DND-41 (cell line): Measurements from ENCODE around the gene VWA1.

Experiments
- ATAC-seq: fragments of 200-7000 bp; cut with Tn5 transposase; 3 replicates; pipeline ENCODE4 v1.9.1; 2021; ENCODE audit warnings: low read depth; ENCODE audit not compliant: insufficient read depth
- DNase-seq: peaks from one replicate; pipeline ENCODE4 v3.0.0-alpha.2; 2020
- H2AFZ ChIP-seq: 2 replicates; pipeline ENCODE4 v1.6.0; 2012; ENCODE audit warnings: low read depth, low read length
- H3K27ac ChIP-seq: 2 replicates; pipeline ENCODE4 v1.5.1; 2012; ENCODE audit warnings: low read length, inconsistent platforms
- H3K27me3 ChIP-seq: fragments of 200-600 bp; sonication (generic); 2 replicates; pipeline ENCODE4 v1.6.0; 2012; ENCODE audit warnings: low read length, mild to moderate bottlenecking, inconsistent platforms; ENCODE audit not compliant: insufficient read depth, poor library complexity
- H3K36me3 ChIP-seq: 2 replicates; pipeline ENCODE4 v1.5.1; 2012; ENCODE audit warnings: low read length, inconsistent platforms; ENCODE audit not compliant: insufficient read depth
- H3K4me1 ChIP-seq: 2 replicates; pipeline ENCODE4 v1.5.1; 2012; ENCODE audit warnings: mild to moderate bottlenecking, low read length; ENCODE audit not compliant: insufficient read depth
- H3K4me2 ChIP-seq: 2 replicates; pipeline ENCODE4 v1.6.0; 2012; ENCODE audit warnings: mild to moderate bottlenecking, moderate library complexity, low read length, inconsistent platforms; ENCODE audit not compliant: insufficient read depth
- H3K4me3 ChIP-seq, 2 experiments: fragments of 200-600 bp in 1 of 2; shearing (Covaris generic) in 1 of 2; 2 replicates each; pipeline ENCODE4 v1.5.1; 2012 to 2016; ENCODE audit warnings: inconsistent platforms in 2 of 2, low read length in 2 of 2, mild to moderate bottlenecking in 2 of 2, low read depth in 1 of 2, moderate library complexity in 1 of 2
- H3K79me2 ChIP-seq: 2 replicates; pipeline ENCODE4 v1.6.0; 2012; ENCODE audit warnings: low read length, inconsistent platforms; ENCODE audit not compliant: insufficient read depth
- H3K9ac ChIP-seq: 2 replicates; pipeline ENCODE4 v1.6.0; 2012; ENCODE audit warnings: low read depth, mild to moderate bottlenecking, inconsistent platforms, low read length, moderate library complexity
- H3K9me3 ChIP-seq: 2 replicates; pipeline ENCODE4 v1.5.1; 2012; ENCODE audit warnings: low read length, moderate library complexity, mild to moderate bottlenecking, inconsistent platforms; ENCODE audit not compliant: insufficient read depth, severe bottlenecking
- H4K20me1 ChIP-seq: 2 replicates; pipeline ENCODE4 v1.6.0; 2012; ENCODE audit warnings: low read length; ENCODE audit not compliant: insufficient read depth
- EZH2 ChIP-seq: IDR thresholded peaks from 3 replicates; pipeline ENCODE4 v1.6.1; 2012; ENCODE audit warnings: borderline replicate concordance, low read depth, mild to moderate bottlenecking, moderate library complexity, low read length, inconsistent platforms; ENCODE audit not compliant: severe bottlenecking
- TF ChIP-seq, protein P1 (sequence below): IDR thresholded peaks from 2 replicates; pipeline ENCODE4 v1.5.1; 2012; ENCODE audit warnings: borderline replicate concordance, low read length, moderate library complexity, mild to moderate bottlenecking; ENCODE audit not compliant: poor library complexity, severe bottlenecking; ENCODE audit errors: extremely low read depth

Gene VWA1

DNA sequence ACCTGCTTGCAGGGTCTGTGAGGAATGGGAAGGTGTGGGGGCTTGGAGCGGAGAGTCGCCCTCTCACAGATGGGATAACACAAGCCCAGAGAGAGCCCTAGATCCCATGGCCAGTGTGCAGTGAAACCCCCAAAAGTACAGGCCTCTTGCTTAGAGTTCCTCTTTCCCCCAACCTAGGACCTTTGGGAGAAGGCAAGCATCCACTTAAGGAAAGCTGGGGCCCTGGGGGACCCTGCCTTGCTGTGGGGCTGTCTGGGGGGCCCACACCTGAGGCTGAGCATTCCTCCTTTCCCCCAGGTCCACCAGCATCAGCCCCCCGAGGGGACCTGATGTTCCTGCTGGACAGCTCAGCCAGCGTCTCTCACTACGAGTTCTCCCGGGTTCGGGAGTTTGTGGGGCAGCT is 1.1 kb downstream of the VWA1 start:
- Histone ChIP-seq H3K9ac (no peak overlapping the region), H2AFZ (no peak overlapping the region), H3K36me3 (no peaks in the 10 kb centered on the region), H3K4me3 (no peak overlapping the region), H3K4me1 (no peaks in the 10 kb centered on the region), H3K4me2 (no peak overlapping the region), H3K9me3 (no peaks in the 10 kb centered on the region), H3K27ac (no peak overlapping the region), H3K79me2 (no peaks in the 10 kb centered on the region), H3K27me3 (no peaks in the 10 kb centered on the region), H4K20me1 (no peaks in the 10 kb centered on the region)
- TF ChIP-seq, protein P1, sequence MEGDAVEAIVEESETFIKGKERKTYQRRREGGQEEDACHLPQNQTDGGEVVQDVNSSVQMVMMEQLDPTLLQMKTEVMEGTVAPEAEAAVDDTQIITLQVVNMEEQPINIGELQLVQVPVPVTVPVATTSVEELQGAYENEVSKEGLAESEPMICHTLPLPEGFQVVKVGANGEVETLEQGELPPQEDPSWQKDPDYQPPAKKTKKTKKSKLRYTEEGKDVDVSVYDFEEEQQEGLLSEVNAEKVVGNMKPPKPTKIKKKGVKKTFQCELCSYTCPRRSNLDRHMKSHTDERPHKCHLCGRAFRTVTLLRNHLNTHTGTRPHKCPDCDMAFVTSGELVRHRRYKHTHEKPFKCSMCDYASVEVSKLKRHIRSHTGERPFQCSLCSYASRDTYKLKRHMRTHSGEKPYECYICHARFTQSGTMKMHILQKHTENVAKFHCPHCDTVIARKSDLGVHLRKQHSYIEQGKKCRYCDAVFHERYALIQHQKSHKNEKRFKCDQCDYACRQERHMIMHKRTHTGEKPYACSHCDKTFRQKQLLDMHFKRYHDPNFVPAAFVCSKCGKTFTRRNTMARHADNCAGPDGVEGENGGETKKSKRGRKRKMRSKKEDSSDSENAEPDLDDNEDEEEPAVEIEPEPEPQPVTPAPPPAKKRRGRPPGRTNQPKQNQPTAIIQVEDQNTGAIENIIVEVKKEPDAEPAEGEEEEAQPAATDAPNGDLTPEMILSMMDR = no peak
- no peak for TF ChIP-seq EZH2
- no peak for ATAC-seq
- DNase-seq = no peak

GRCh38 chr1:1437033-1437903 is 1.8 kb downstream of the VWA1 start:
- H2AFZ ChIP-seq = no peak overlapping the region
- H4K20me1 ChIP-seq = no peaks in the 10 kb centered on the region
- H3K27me3 ChIP-seq = no peaks in the 10 kb centered on the region
- H3K4me2 ChIP-seq = no peak overlapping the region
- no peaks in the 10 kb centered on the region for H3K9me3 ChIP-seq
- ATAC-seq (no peak), DNase-seq (no peak)
- H3K4me3 ChIP-seq = no peak overlapping the region
- TF ChIP-seq, protein P1 = no peak
- no peak for TF ChIP-seq EZH2
- no peaks in the 10 kb centered on the region for H3K79me2 ChIP-seq
- H3K9ac ChIP-seq = no peak overlapping the region
- no peaks in the 10 kb centered on the region for H3K4me1 ChIP-seq
- no peak overlapping the region for H3K27ac ChIP-seq
- no peaks in the 10 kb centered on the region for H3K36me3 ChIP-seq

- H3K9ac ChIP-seq = no peak overlapping the region
- DNase-seq = no peak
- no peaks in the 10 kb centered on the region for H3K27me3 ChIP-seq
- no peak for TF ChIP-seq EZH2
- H3K9me3 ChIP-seq = no peaks in the 10 kb centered on the region
- no peaks in the 10 kb centered on the region for H3K79me2 ChIP-seq
- no peak overlapping the region for H3K4me3 ChIP-seq
- no peaks in the 10 kb centered on the region for H3K36me3 ChIP-seq
- no peak overlapping the region for H3K4me2 ChIP-seq
- no peak for ATAC-seq
- no peak overlapping the region for H2AFZ ChIP-seq
- no peaks in the 10 kb centered on the region for H4K20me1 ChIP-seq
- H3K4me1 ChIP-seq = no peaks in the 10 kb centered on the region
- no peak overlapping the region for H3K27ac ChIP-seq
Observed at GRCh38 chr1:1437904-1438376, 2.5 kb downstream of the VWA1 start.
